ENCODE measurements around the gene JTB. TPM values are rescaled to one million over a fixed set of nuclear protein-coding genes. Genes with fewer than 3 reads are reported as not detected.
A peak's percentile ranks its signal among the peaks of the same experiment; 100 is the strongest.

The JTB gene
- total and polyA plus RNA-seq, 2 of the 4 experiments (the other 2 are of a cell fraction), result 123 to 138 TPM

DNA sequence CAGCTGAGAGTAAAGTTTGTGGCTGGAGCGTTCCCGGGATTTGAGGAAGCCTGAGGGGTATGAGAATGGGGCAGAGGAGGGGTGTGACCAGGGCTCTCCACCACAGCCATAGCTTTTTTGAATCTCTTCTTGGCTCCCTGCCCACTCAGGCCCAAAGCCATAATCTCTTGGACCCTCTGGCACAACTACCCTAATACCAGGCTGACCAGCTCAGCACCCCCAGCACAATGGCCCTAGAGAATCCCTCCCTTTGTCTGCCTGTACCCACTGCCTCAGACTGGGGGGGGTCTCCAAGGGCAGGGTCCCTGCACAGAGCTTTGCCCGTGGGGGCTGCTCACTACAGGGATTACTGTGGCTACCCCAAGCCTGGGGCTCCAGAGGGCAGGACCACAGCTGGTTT is 38.5 kb downstream of the JTB start:
- POLR2A ChIA-PET (ENCODE audit: unreplicated experiment), result no interaction called here
- CTCF ChIA-PET, result interaction anchor here (0.6 kb wide), 1 partner anchor 10 kb away, joined by 3 read pairs; no protein-coding TSS in a partner anchor

More for the DNA sequence above, 38.5 kb downstream of the JTB start:
- Histone ChIP-seq H3K9me3 (ENCODE audit: control insufficient read depth, insufficient read depth, low read length) (no peaks in the 10 kb centered on the region), H3K4me2 (ENCODE audit: low read depth, low read length) (no peak overlapping the region), H2AK9ac (replicated peaks; ENCODE audit: low read depth, low read length, poor library complexity) (peak overlapping the region; percentile 24), H3K27ac (ENCODE audit: insufficient read depth, low read length) (no peak overlapping the region), H2BK5ac (ENCODE audit: low read depth, low read length, poor library complexity, severe bottlenecking) (no peak overlapping the region), H3K56ac (ENCODE audit: extremely low read depth, insufficient read depth, low read length) (no peak overlapping the region), H3K9me1 (ENCODE audit: insufficient read depth, low read length) (peaks cover 6% of the 10 kb centered on the region; the same call in 1 of the 2 replicates), H3K9ac (ENCODE audit: low read depth, low read length) (no peak overlapping the region), H4K8ac (ENCODE audit: low read depth in 2 of 2, low read length in 2 of 2) (no peak overlapping the region), H3K36me3 (ENCODE audit: control insufficient read depth, insufficient read depth, low read length) (peaks cover 71% of the 10 kb centered on the region), H3K14ac (replicated peaks; ENCODE audit: low read depth, low read length) (no peak overlapping the region), H2AK5ac (ENCODE audit: low read depth, low read length) (no peak overlapping the region), H2AFZ (replicated peaks; ENCODE audit: low read length, poor library complexity) (no peak overlapping the region), H3K18ac (ENCODE audit: low read depth, low read length) (no peak overlapping the region), H2BK15ac (ENCODE audit: low read depth, low read length) (no peak overlapping the region), H4K91ac (ENCODE audit: insufficient read depth, low read depth, low read length) (no peak overlapping the region), H3K27me3 (ENCODE audit: control insufficient read depth, insufficient read depth, low read length) (no peaks in the 10 kb centered on the region), H3K4me1 (ENCODE audit: control insufficient read depth, insufficient read depth, low read length) (no peaks in the 10 kb centered on the region), H3K23ac (ENCODE audit: low read depth, low read length) (no peak overlapping the region), H4K5ac (ENCODE audit: low read depth, low read length) (no peak overlapping the region), H3K79me1 (ENCODE audit: low read depth in 1 of 2, low read length in 2 of 2) (peaks cover 0 to 28% of the 10 kb centered on the region in 2 experiments; a peak in 2 of 4 replicates), H3K4me3 (ENCODE audit: insufficient read depth, low read depth, low read length) (no peak overlapping the region), H2BK120ac (ENCODE audit: low read depth, low read length) (no peak overlapping the region), H3K4ac (ENCODE audit: low read depth, low read length) (no peak overlapping the region), H2BK20ac (ENCODE audit: low read depth, low read length) (no peak overlapping the region), H4K20me1 (ENCODE audit: insufficient read depth, low read length) (no peaks in the 10 kb centered on the region)
- in situ Hi-C loops (cut with MboI; ENCODE audit: low sequenced_read_pairs) (no loop called here), intact Hi-C loops (cut with micrococcal nuclease) (no loop called here), dilution Hi-C loops (cut with HindIII; ENCODE audit: low sequenced_read_pairs, unreplicated experiment) (no loop called here)
- WGBS, 2 experiments (ENCODE audit: extremely low coverage in 2 of 2, insufficient read length in 1 of 2), result no CpG with 5 or more reads among the region's 3 CpGs
- no peak for TF ChIP-seq MAFK (IDR thresholded peaks at IDR 0.05; ENCODE audit: low read depth, low read length)
- no peak for TF ChIP-seq BHLHE40 (IDR thresholded peaks at IDR 0.05; ENCODE audit: low read depth, low read length)
- TF ChIP-seq SMC3 (IDR thresholded peaks at IDR 0.05; ENCODE audit: low read depth, low read length), result no peak
- TF ChIP-seq MAZ (IDR thresholded peaks at IDR 0.05; ENCODE audit: borderline replicate concordance, low read depth, low read length), result no peak
- ATAC-seq (ENCODE audit: low read depth) (no peak), DNase-seq (no peak)
- no TSS peak for BruUV-seq (replicated peaks)
